Hematopoietic multipotent progenitor cell treated with erythropoietin and hydrocortisone succinate and interleukin-3 and kit ligand, for 4 days (in vitro differentiated cells): ENCODE results near the gene POMZP3.
A peak's percentile ranks its signal among the peaks of the same experiment; 100 is the strongest.
"Not testable (repeated sequence)": the region's sequence is repeated elsewhere in the genome, so short reads cannot be mapped to it uniquely, and the experiment has no call there.

Experiments
- DNase-seq: peaks from one replicate; pipeline ENCODE4 v3.0.0-alpha.2; 2015

Gene POMZP3

DNA sequence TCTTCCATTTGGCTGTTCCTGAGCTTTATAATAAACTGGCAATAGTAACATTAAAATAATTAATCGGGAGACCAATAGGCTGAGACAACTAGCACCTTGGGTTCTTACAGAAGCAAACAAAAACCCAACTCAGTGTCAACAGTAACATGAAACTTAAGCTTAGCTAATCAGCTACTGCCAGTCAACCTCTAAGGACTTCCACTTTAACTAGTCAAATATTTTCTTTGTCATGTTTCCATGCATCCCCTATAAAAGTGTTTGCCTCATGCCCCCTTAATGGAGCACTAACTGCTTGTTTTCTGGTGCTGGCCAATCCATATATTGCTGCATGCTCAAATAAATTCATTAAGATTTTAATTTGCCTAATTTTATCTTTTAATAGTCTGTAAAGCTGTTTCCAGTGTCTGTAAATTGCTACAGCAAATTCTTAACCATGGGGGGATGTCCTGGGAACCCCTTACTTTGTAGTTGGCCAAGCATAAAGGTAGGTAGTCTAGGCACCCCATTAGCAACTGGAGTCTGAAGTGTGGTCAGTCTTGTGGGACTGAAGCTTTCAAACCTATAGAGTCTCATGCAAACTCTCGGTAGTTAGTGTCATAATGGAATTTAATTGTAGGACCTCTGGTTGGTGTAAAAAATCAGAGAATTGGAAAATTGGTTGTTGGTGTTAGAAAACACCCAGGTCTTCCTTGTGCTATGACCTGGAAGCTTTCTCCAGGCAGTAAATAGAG lies 40.3 kb downstream of the POMZP3 start:
- DNase-seq, result not testable (repeated sequence)

- DNase-seq, result peak; percentile 37
Observed at GRCh38 chr7:76583636-76584281, 43.3 kb downstream of the POMZP3 start.

DNA sequence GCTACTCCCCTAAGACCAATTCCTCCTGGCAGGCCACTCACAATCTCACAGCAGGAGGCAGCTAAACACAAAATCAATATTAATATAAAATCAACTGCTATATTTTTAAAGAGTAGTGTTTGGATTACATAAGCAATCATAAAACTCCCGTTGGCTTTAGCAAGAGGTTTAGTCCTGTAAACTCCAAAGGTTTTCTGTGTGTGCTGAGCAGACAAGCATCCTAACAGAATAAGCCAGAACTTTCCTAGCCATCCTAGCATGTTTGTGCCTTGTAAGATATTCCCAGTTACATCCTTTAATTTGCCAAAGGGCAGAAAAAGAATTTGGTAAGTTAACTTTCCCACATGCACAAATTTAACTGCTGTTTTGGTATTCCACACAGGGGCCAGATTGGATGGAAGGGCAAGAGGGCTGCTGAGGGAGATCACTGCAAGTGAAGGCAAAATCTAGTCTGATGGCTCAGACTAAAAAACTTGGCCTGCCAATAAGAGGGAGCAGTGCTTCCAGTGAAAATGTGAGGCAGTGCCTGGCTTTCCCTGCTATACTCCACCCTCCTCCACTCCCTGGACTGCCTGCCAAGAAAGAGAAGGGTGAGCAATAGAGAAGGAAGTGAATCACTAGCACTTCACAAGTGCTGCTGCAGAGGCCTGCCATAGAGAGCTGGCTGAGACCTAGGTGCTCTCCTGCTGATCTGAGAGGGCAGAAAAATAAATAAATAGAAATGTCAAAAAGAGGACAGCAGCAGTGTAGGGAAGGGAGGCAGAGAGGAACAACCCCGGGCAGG lies 44.0 kb downstream of the POMZP3 start:
- peak; percentile 39 for DNase-seq

DNA sequence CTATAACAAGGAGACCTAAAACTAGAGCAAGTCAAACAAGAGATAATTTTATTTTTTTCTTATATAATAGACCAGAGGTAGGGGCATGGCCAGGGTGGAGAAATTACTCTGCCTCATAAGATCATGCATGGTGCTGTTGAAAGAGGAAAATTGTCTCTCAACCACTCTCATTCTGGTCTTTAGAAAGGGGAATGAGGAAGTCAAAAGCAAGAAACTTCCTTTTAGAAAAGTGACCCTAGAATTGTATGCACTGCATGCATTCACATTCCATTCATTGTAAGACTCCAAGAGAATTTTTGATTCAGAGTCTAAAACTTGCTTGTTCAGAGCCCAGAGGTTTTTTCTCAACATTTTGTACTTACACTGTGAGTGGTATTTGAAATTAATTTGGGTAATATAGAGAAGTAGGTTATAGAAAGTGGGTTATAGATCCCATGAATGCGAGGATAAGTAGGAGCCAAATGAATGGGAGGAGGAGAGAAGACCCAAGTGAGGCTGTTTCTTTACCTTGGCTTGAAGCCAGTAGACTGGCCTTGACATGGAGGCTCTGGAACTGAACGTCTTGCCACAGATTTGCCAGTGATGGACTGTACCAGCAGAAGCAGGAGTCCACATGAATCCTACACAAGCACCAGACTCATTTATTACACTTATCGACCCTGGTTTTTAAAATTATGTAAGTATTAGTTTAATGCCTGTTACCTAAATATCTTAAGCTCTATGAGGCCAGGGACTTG lies 51.0 kb downstream of the POMZP3 start:
- not testable (repeated sequence) for DNase-seq

DNA sequence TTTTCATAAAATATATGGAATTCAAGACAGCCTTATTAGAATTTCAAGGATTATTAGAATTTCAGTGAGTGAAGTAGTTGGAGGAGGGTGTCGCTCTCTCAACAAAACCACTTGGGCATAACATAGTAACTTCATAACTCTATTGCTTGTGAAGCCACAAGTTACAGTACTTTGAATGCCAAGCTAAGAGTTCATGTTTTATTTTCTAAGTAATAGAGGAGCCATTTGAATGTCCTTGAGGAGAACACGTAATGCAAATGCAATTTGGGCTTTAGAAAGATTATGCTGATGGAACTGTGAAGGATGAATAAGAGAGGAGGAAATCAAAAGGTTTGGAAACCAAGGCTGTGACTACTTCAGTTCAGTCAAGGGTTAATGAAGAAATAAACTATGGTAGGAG lies 51.6 kb downstream of the POMZP3 start:
- DNase-seq, result not testable (repeated sequence)

DNA sequence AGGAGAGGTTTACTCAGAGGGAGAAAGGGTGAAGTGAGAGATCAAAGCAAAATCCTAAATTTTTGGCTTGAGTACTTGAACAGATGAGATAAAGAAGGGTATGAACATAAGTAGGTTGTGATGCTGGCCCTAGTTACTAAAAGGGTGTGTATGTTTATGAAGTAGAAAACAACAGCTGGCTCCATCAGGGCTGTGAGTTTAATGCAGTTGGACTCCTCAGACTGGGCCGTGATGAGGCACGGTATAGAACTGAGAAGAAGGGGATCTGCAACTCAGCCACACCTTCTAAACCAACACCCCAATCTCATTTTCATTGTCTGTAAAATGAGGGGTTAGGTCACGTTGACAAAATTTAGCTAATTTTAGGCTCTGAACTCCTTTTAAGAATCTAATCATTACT lies 54.8 kb downstream of the POMZP3 start:
- not testable (repeated sequence) for DNase-seq

GRCh38 chr7:76570324-76570775 lies 56.7 kb downstream of the POMZP3 start:
- not testable (repeated sequence) for DNase-seq

DNA sequence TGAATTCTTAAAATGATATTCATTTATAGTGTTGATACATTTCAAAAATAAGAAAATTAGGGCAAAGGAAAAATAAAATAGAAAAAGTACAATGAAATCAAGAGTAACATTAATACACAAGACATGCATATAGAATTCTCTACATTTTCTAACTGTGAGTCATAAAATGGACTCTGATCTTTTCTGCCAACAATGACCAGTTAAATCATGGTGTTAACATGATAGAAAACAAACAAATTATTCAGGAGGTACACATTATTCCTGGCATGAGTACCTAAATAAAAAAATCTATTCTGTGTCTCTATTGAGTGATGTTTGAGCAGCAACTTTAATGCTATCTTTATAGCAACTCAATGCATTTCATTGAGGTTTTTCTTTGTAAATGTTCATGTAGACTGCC lies 58.3 kb downstream of the POMZP3 start:
- DNase-seq, result not testable (repeated sequence)

DNA sequence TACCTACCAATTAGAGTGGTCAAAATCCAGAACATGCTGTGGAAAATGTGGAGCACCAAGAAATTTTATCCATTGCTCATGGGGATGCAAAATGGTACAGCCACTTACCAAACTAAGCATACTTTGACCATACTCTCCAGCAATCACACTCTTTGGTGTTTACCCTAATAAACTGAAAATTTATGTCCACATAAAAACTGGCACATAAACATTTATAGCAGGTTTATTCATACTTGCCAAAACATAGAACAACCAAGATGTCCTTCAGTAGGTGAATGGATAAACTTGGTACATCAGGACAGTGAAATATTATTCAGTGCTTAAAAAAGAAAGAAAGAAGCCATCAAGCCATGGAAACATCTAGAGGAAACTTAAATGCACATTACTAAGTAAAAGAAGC lies 59.3 kb downstream of the POMZP3 start:
- not testable (repeated sequence) for DNase-seq

- not testable (repeated sequence) for DNase-seq
Observed at GRCh38 chr7:76567311-76567710, 59.8 kb downstream of the POMZP3 start.

DNA sequence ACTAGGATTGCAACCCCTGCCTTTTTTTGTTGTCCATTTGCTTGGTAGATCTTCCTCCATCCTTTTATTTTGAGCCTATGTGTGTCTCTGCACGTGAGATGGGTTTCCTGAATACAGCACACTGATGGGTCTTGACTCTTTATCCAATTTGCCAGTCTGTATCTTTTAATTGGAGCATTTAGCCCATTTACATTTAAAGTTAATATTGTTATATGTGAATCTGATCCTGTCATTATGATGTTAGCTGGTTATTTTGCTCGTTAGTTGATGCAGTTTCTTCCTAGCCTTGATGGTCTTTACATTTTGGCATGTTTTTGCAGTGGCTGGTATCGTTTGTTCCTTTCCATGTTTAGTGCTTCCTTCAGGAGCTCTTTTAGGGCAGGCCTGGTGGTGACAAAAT lies 62.1 kb downstream of the POMZP3 start:
- not testable (repeated sequence) for DNase-seq

- not testable (repeated sequence) for DNase-seq
Observed at GRCh38 chr7:76561342-76561741, 65.7 kb downstream of the POMZP3 start.

DNA sequence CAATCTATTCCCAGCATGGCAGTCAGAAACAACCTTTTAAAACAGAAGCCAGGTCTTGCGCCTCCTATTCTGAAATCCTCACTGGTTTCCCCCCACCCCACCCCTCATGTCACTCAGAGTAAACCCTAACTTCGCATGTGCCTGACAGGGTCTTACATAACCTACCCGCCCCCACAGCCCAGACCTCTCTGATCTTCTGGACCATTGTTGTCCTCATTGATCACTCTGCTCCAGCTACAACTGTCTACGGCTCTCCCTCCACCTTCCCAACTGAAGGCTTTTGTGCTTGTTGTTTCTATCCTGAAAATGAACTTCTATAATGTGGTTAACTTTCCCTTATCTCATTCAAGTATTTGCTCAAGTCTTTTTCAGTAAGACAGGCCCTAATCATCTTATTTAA lies 66.9 kb downstream of the POMZP3 start:
- not testable (repeated sequence) for DNase-seq
